H1 (cell line): ENCODE data around the gene IRF4. TPM values are rescaled to one million over a fixed set of nuclear protein-coding genes. Genes with fewer than 3 reads are reported as not detected.

Experiments
- BACH1 ChIP-seq: IDR thresholded peaks from 2 replicates; pipeline ENCODE4 v1.6.1; 2012; ENCODE audit warnings: low read length, improper control_type of control experiment
- CHD2 ChIP-seq: IDR thresholded peaks from 2 replicates; pipeline ENCODE4 v1.6.1; 2012; ENCODE audit warnings: low read length, improper control_type of control experiment
- HDAC2 ChIP-seq, 2 experiments: fragments of 300-600 bp in 1 of 2; sonication (generic) in 1 of 2; IDR thresholded peaks; 2 replicates each; pipeline ENCODE4 v1.6.1; 2011 to 2012; ENCODE audit warnings: low read depth in 2 of 2, low read length in 2 of 2, mild to moderate bottlenecking in 2 of 2, moderate library complexity in 2 of 2, borderline replicate concordance in 1 of 2, inconsistent platforms in 1 of 2
- JUN ChIP-seq: IDR thresholded peaks from 2 replicates; pipeline ENCODE4 v1.6.1; 2011; ENCODE audit warnings: low read depth, mild to moderate bottlenecking, improper control_type of control experiment, low read length
- MAX ChIP-seq: IDR thresholded peaks from 2 replicates; pipeline ENCODE4 v1.6.1; 2012; ENCODE audit warnings: inconsistent platforms
- PHF8 ChIP-seq: fragments of 200-600 bp; sonication (generic); conservative IDR thresholded peaks from 2 replicates; pipeline ENCODE4 v1.7.1; 2012; ENCODE audit warnings: low read depth, mild to moderate bottlenecking, inconsistent platforms, low read length, moderate library complexity
- RXRA ChIP-seq: IDR thresholded peaks from 2 replicates; pipeline ENCODE4 v1.6.1; 2011; ENCODE audit warnings: low read depth, mild to moderate bottlenecking, low read length, moderate library complexity; ENCODE audit not compliant: insufficient read depth
- SP2 ChIP-seq: IDR thresholded peaks from 2 replicates; pipeline ENCODE4 v1.6.1; 2012; ENCODE audit warnings: mild to moderate bottlenecking, low read length, inconsistent platforms
- polyA plus RNA-seq, 7 experiments: library from polyadenylated mRNA; depleted of rRNA in 3 of 7; stranded (reverse) in 5 of 7; unstranded in 2 of 7; fragments of >200 nt in 5 of 7; fragments of 200-250 nt in 2 of 7; gene quantifications; 1 replicate in 5 of 7; 2 replicates in 1 of 7; 4 replicates in 1 of 7; pipeline versions ENCODE4 v1.2.1 to v1.2.3, GENCODE V29; 2011 to 2013; ENCODE audit warnings: missing spikeins in 2 of 7, mixed read lengths in 2 of 7
- total RNA-seq: library from RNA; stranded (reverse); fragmentation: NEBNext Ultra II Directional; extraction: Animal tissue kit (Norgen Biotek cat#: 25700); gene quantifications from 2 replicates; pipeline ENCODE4 v1.2.1, GENCODE V29; 2021

IRF4 gene
- total and polyA plus RNA-seq, 2 of the 8 experiments (the other 6 are each of a cell fraction or from before 2014, with no cell fraction given), result 0.77 to 2.1 TPM

GRCh38 chr6:359261-360035 lies 32.1 kb upstream of the IRF4 start (continued):
- no peak for TF ChIP-seq MAX
- no peak for TF ChIP-seq PHF8
- TF ChIP-seq HDAC2 (IDR thresholded peaks at IDR 0.05; ENCODE audit: borderline replicate concordance in 1 of 2, low read depth in 2 of 2, low read length in 2 of 2), result no peak
- no peak for TF ChIP-seq JUN
- no peak for TF ChIP-seq BACH1
- no peak for TF ChIP-seq CHD2
- TF ChIP-seq RXRA, result no peak
- no peak for TF ChIP-seq SP2
